A549 (cell line): ENCODE data around the gene TP53I11. TPM values are rescaled to one million over a fixed set of nuclear protein-coding genes. Genes with fewer than 3 reads are reported as not detected.

Experiments used
- ATAC-seq, 2 experiments: fragments of 200-7000 bp in 1 of 2; fragments of >200 bp in 1 of 2; cut with Nextera tagmentation in 1 of 2; cut with Tn5 transposase in 1 of 2; 3 replicates each; pipeline versions ENCODE4 v1.8.0 to v1.9.1; 2018 to 2020; ENCODE audit warnings: mild to moderate bottlenecking in 1 of 2, moderate library complexity in 1 of 2
- CTCF ChIA-PET: fragments of 300-600 bp; sonication (Branson Sonifier 250); formaldehyde crosslinking; extraction: SDS; loops from one replicate; lab custom pipeline; 2021; ENCODE audit warnings: antibody characterized with exemption, inconsistent platforms; lab: Yijun Ruan, JAX
- POLR2A ChIA-PET: fragments of 350-600 bp; formaldehyde crosslinking; extraction: SDS; loops from one replicate; lab custom pipeline; 2021; ENCODE audit warnings: antibody characterized with exemption, inconsistent platforms; lab: Yijun Ruan, JAX
- DNase-seq, 2 experiments: peaks; one replicate each; pipeline versions ENCODE4 v3.0.0 to v3.0.0-alpha.2; 2011 to 2016; ENCODE audit warnings: low read depth in 1 of 2, low spot score in 1 of 2
- FAIRE-seq: peaks from 2 replicates; lab custom pipeline; 2011; peaks lifted over from hg19 to GRCh38; lab: Jason Lieb, UNC
- H3K27ac ChIP-seq, 2 experiments: fragments of >200 bp; sonication (Bioruptor Twin); formaldehyde crosslinking; 3 replicates each; pipeline ENCODE4 v1.5.1; 2016 to 2017
- H3K4me1 ChIP-seq: fragments of >200 bp; sonication (Bioruptor Twin); formaldehyde crosslinking; 3 replicates; pipeline ENCODE4 v1.6.1; 2016
- H3K4me2 ChIP-seq: fragments of >200 bp; sonication (Bioruptor Twin); formaldehyde crosslinking; 3 replicates; pipeline ENCODE4 v1.6.1; 2016
- H3K4me3 ChIP-seq: fragments of >200 bp; sonication (Bioruptor Twin); formaldehyde crosslinking; 3 replicates; pipeline ENCODE4 v1.5.1; 2016
- H3K9me3 ChIP-seq: fragments of >200 bp; sonication (Bioruptor Twin); formaldehyde crosslinking; 3 replicates; pipeline ENCODE4 v1.6.1; 2016
- BHLHE40 ChIP-seq: IDR thresholded peaks from 2 replicates; pipeline ENCODE4 v1.6.1; 2012; ENCODE audit warnings: low read depth, low read length, inconsistent platforms
- CTCF ChIP-seq: fragments of >200 bp; sonication (Bioruptor Twin); formaldehyde crosslinking; IDR thresholded peaks from 3 replicates; pipeline ENCODE4 v1.5.1; 2016
- HDAC2 ChIP-seq: fragments of 200-600 bp; sonication (generic); IDR thresholded peaks from 2 replicates; pipeline ENCODE4 v1.6.1; 2016
- KDM1A ChIP-seq: fragments of 200-600 bp; sonication (generic); IDR thresholded peaks from 2 replicates; pipeline ENCODE4 v1.6.1; 2016; ENCODE audit warnings: low read depth, mild to moderate bottlenecking
- MAFK ChIP-seq: fragments of 450-650 bp; IDR thresholded peaks from 2 replicates; pipeline ENCODE4 v1.6.1; 2014; ENCODE audit not compliant: partially characterized antibody
- MAZ ChIP-seq: fragments of 150-350 bp; IDR thresholded peaks from 2 replicates; pipeline ENCODE4 v1.6.1; 2014; ENCODE audit warnings: antibody characterized with exemption, low read depth, low read length, borderline replicate concordance
- NFE2L2 ChIP-seq: fragments of 150-350 bp; conservative IDR thresholded peaks from 2 replicates; pipeline ENCODE4 v1.6.1; 2014; ENCODE audit warnings: low read length
- NR3C1 ChIP-seq: fragments of >200 bp; sonication (Bioruptor Twin); formaldehyde crosslinking; IDR thresholded peaks from 3 replicates; pipeline ENCODE4 v1.6.1; 2017
- POLR2AphosphoS2 ChIP-seq: conservative IDR thresholded peaks from 2 replicates; pipeline ENCODE4 v1.6.1; 2012; ENCODE audit warnings: low read length, improper control_type of control experiment, inconsistent platforms
- RAD21 ChIP-seq, 2 experiments: fragments of >200 bp in 1 of 2; sonication (Bioruptor Twin) in 1 of 2; formaldehyde crosslinking in 1 of 2; IDR thresholded peaks in 1 of 2; conservative IDR thresholded peaks in 1 of 2; 2 replicates in 1 of 2; 3 replicates in 1 of 2; pipeline ENCODE4 v1.6.1; 2012 to 2018; ENCODE audit warnings: inconsistent platforms in 1 of 2
- RCOR1 ChIP-seq: fragments of 150-350 bp; IDR thresholded peaks from 2 replicates; pipeline ENCODE4 v1.6.1; 2014; ENCODE audit warnings: antibody characterized with exemption, low read length, low read depth
- SMC3 ChIP-seq: fragments of >200 bp; sonication (Bioruptor Twin); formaldehyde crosslinking; IDR thresholded peaks from 3 replicates; pipeline ENCODE4 v1.6.1; 2018; ENCODE audit warnings: inconsistent platforms
- SREBF2 ChIP-seq: fragments of 450-650 bp; IDR thresholded peaks from 2 replicates; pipeline ENCODE4 v1.6.1; 2014; ENCODE audit warnings: mild to moderate bottlenecking, moderate library complexity
- TFCP2L1 ChIP-seq: fragments of 250-450 bp; sonication (Bioruptor Pico); IDR thresholded peaks from 2 replicates; pipeline ENCODE4 v1.5.0; 2021; ENCODE audit warnings: mild to moderate bottlenecking
- WGBS: methylation state at CpG from one replicate; pipeline ENCODE4 v1.1.6; 2017; ENCODE audit errors: missing lambda C conversion rate; 5-methylcytosine and 5-hydroxymethylcytosine counted together
- polyA plus RNA-seq, 4 experiments: library from polyadenylated mRNA; depleted of rRNA in 3 of 4; stranded (reverse); fragments of >200 nt; fragmentation: RNase III in 1 of 4; extraction: RNeasy Plus Mini Kit Qiagen cat#74134 plus additional on column Dnase treatment in 1 of 4; gene quantifications; 2 replicates in 3 of 4; 3 replicates in 1 of 4; pipeline ENCODE4 v1.2.3, GENCODE V29; 2011 to 2017
- TF ChIP-seq, protein P1 (sequence below): fragments of >200 bp; sonication (Bioruptor Twin); formaldehyde crosslinking; IDR thresholded peaks from 2 replicates; pipeline ENCODE4 v1.6.1; 2016
- TF ChIP-seq, protein P2 (sequence below): fragments of 450-650 bp; IDR thresholded peaks from 2 replicates; pipeline ENCODE4 v1.6.1; 2014; ENCODE audit warnings: antibody characterized with exemption

Gene TP53I11
- polyA plus RNA-seq, 2 of the 4 experiments (the other 2 are of a cell fraction): 11.2 to 28.2 TPM

DNA sequence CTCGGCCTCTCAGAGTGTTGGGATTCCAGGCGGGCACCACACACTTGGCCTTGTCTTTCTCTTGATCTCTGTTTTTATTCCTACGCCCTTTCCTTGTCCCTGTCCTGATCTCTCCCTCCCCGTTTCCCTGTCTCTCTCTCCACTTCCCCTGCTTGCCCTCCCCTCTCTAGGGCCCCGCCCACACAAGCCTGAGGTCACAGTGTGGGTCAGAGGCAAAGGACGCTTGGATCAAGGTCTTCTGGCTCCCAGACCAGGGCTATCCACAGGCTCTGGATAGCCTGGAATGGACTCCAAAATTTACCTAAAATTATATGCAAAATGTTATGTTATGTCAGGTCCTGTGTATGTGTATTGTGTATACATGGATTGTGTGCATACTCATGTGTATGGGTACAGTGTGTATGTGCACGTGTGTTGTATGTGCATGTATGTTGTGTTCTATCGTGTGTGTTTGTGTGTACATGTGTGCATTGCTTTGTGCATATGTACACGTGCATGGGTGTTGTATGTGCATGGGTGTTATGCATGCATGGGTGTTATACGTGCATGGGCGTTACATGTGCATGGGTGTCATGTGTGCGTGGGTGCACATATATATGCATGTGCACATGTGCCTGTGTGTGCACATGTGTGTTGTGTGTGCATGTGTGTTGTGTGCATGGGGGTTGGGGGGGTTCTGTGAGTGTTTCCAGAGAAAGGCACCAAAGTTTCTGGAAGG is 38.3 kb downstream of the TP53I11 start (continued):
- no peak for TF ChIP-seq CTCF
- TF ChIP-seq, protein P1, sequence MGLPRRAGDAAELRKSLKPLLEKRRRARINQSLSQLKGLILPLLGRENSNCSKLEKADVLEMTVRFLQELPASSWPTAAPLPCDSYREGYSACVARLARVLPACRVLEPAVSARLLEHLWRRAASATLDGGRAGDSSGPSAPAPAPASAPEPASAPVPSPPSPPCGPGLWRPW: no peak

- H3K4me1 ChIP-seq: no peaks in the 10 kb centered on the region
- ATAC-seq (peak; percentile 75 to 97), DNase-seq (peak; percentile 82 to 88), FAIRE-seq (no peak)
- ChIA-PET CTCF (interaction anchor here (0.6 to 16.4 kb wide), 79 partner anchors 9 to 734 kb away, joined by 3 to 400 read pairs (median 4); partner anchors contain the start of gene TSPAN18), POLR2A (interaction anchor here (0.7 kb wide), 1 partner anchor 289 kb away, joined by 3 read pairs; no protein-coding TSS in a partner anchor)
- H3K9me3 ChIP-seq: no peaks in the 10 kb centered on the region
- no peak overlapping the region for H3K4me3 ChIP-seq
- peak; percentile 83 to 88 for TF ChIP-seq RAD21 (conservative IDR thresholded peaks at IDR 0.05 in 1 of 2, IDR thresholded peaks at IDR 0.05 in 1 of 2)
- peak; percentile 92 for TF ChIP-seq SMC3
- TF ChIP-seq CTCF: peak; percentile 87
- no peak for TF ChIP-seq KDM1A
- no peak overlapping the region for H3K27ac ChIP-seq
- peak overlapping the region; percentile 4; the same call in 2 of the 3 replicates for H3K4me2 ChIP-seq
- 19% methylated on average over 23 of the region's 24 CpGs for WGBS
These were observed 39.5 kb downstream of the TP53I11 start for GRCh38 chr11:44911029-44911814.

DNA sequence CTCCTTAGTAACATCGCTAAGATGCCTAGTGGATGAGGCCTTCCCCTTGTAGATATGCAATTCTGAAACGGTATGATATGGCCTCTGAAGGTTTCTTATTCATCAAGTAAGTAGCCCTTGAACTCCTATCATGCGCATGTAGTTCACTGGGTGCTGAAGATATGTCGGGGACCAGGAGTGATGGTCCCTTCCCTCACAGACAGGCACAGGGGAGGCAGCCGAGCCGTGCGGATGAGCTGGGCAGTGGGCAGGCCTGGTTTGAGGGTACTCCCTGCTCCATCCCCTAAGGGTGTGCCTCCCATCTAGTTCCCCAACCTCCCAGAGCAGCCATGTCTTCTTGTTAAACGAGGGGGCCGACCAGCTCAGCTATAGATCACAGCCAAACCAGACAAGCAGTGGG is 40.1 kb downstream of the TP53I11 start:
- TF ChIP-seq BHLHE40 (no peak), NR3C1 (no peak), NFE2L2 (no peak), TFCP2L1 (no peak), HDAC2 (no peak), MAZ (no peak), SREBF2 (no peak), CTCF (no peak), SMC3 (no peak), POLR2AphosphoS2 (no peak), MAFK (no peak), RCOR1 (no peak)
- TF ChIP-seq, protein P2, sequence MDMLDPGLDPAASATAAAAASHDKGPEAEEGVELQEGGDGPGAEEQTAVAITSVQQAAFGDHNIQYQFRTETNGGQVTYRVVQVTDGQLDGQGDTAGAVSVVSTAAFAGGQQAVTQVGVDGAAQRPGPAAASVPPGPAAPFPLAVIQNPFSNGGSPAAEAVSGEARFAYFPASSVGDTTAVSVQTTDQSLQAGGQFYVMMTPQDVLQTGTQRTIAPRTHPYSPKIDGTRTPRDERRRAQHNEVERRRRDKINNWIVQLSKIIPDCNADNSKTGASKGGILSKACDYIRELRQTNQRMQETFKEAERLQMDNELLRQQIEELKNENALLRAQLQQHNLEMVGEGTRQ: no peak
- ChIA-PET CTCF (interaction anchor here (0.6 to 16.4 kb wide), 53 partner anchors 9 to 733 kb away, joined by 3 to 400 read pairs (median 5); no protein-coding TSS in a partner anchor), POLR2A (interaction anchor here (0.7 kb wide), 1 partner anchor 288 kb away, joined by 3 read pairs; no protein-coding TSS in a partner anchor)
- no peak overlapping the region for H3K4me3 ChIP-seq
- FAIRE-seq: no peak
- no peaks in the 10 kb centered on the region for H3K4me1 ChIP-seq
- WGBS: 62% methylated on average over 7 of the region's 9 CpGs
- no peak overlapping the region for H3K27ac ChIP-seq
- ATAC-seq: no peak
- no peak for DNase-seq
- no peaks in the 10 kb centered on the region for H3K9me3 ChIP-seq
- H3K4me2 ChIP-seq: no peak overlapping the region
